HepG2 (cell line): Measurements from ENCODE around the gene MARVELD3.

Experiments used
- AKAP8 ChIP-seq: sonication (generic); formaldehyde crosslinking; IDR thresholded peaks from 2 replicates; pipeline ENCODE4 v1.5.1; 2020; ENCODE audit warnings: mild to moderate bottlenecking, missing genetic modification reagents
- TP53 ChIP-seq: sonication (generic); formaldehyde crosslinking; conservative IDR thresholded peaks from 2 replicates; pipeline ENCODE4 v1.4.0; 2020; ENCODE audit warnings: missing genetic modification reagents
- ZBTB21 ChIP-seq: sonication (generic); formaldehyde crosslinking; IDR thresholded peaks from 2 replicates; pipeline ENCODE4 v1.4.0; 2020; ENCODE audit warnings: missing genetic modification reagents
- ZNF10 ChIP-seq: sonication (generic); formaldehyde crosslinking; IDR thresholded peaks from 2 replicates; pipeline ENCODE4 v1.4.0; 2020; ENCODE audit warnings: mild to moderate bottlenecking, low read depth, missing genetic modification reagents, borderline replicate concordance
- ZNF484 ChIP-seq: sonication (generic); formaldehyde crosslinking; IDR thresholded peaks from 2 replicates; pipeline ENCODE4 v1.5.1; 2020; ENCODE audit warnings: mild to moderate bottlenecking, low read depth, missing genetic modification reagents, borderline replicate concordance
- TF ChIP-seq, protein P1 (sequence below): conservative IDR thresholded peaks from 2 replicates; pipeline ENCODE4 v1.6.1; 2018; ENCODE audit warnings: missing genetic modification reagents
- TF ChIP-seq, protein P2 (sequence below): sonication (generic); formaldehyde crosslinking; IDR thresholded peaks from 2 replicates; pipeline ENCODE4 v1.5.0; 2020; ENCODE audit warnings: mild to moderate bottlenecking, missing genetic modification reagents, moderate library complexity

- TF ChIP-seq ZNF10 (CRISPR knock-in tag) (no peak), AKAP8 (CRISPR knock-in tag) (no peak), ZNF484 (CRISPR knock-in tag) (no peak), TP53 (CRISPR knock-in tag) (no peak), ZBTB21 (CRISPR knock-in tag) (no peak)
- TF ChIP-seq, protein P1, sequence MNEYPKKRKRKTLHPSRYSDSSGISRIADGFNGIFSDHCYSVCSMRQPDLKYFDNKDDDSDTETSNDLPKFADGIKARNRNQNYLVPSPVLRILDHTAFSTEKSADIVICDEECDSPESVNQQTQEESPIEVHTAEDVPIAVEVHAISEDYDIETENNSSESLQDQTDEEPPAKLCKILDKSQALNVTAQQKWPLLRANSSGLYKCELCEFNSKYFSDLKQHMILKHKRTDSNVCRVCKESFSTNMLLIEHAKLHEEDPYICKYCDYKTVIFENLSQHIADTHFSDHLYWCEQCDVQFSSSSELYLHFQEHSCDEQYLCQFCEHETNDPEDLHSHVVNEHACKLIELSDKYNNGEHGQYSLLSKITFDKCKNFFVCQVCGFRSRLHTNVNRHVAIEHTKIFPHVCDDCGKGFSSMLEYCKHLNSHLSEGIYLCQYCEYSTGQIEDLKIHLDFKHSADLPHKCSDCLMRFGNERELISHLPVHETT (CRISPR knock-in tag) = no peak
- TF ChIP-seq, protein P2, sequence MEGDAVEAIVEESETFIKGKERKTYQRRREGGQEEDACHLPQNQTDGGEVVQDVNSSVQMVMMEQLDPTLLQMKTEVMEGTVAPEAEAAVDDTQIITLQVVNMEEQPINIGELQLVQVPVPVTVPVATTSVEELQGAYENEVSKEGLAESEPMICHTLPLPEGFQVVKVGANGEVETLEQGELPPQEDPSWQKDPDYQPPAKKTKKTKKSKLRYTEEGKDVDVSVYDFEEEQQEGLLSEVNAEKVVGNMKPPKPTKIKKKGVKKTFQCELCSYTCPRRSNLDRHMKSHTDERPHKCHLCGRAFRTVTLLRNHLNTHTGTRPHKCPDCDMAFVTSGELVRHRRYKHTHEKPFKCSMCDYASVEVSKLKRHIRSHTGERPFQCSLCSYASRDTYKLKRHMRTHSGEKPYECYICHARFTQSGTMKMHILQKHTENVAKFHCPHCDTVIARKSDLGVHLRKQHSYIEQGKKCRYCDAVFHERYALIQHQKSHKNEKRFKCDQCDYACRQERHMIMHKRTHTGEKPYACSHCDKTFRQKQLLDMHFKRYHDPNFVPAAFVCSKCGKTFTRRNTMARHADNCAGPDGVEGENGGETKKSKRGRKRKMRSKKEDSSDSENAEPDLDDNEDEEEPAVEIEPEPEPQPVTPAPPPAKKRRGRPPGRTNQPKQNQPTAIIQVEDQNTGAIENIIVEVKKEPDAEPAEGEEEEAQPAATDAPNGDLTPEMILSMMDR (CRISPR knock-in tag) = no peak
Observed at GRCh38 chr16:71631776-71632175, 5.8 kb downstream of the MARVELD3 start.
